GM12891 (cell line): ENCODE data around the gene DCDC2C.

ENCODE experiments used
- DNase-seq: peaks from one replicate; pipeline ENCODE4 v3.0.0; 2011; ENCODE audit warnings: low spot score; ENCODE audit not compliant: insufficient read length
- FAIRE-seq: peaks from 2 replicates; lab custom pipeline; 2011; peaks lifted over from hg19 to GRCh38; lab: Jason Lieb, UNC
- PAX5 ChIP-seq: IDR thresholded peaks from 2 replicates; pipeline ENCODE4 v1.6.1; 2011; ENCODE audit warnings: low read length, moderate library complexity, mild to moderate bottlenecking; ENCODE audit not compliant: insufficient read depth, severe bottlenecking
- POLR2A ChIP-seq: IDR thresholded peaks from 2 replicates; pipeline ENCODE4 v1.6.1; 2011; ENCODE audit warnings: low read depth, low read length, control low read depth
- POLR2AphosphoS5 ChIP-seq: IDR thresholded peaks from 2 replicates; pipeline ENCODE4 v1.6.1; 2011; ENCODE audit warnings: low read depth, low read length, control low read depth
- POU2F2 ChIP-seq: IDR thresholded peaks from 2 replicates; pipeline ENCODE4 v1.6.1; 2011; ENCODE audit warnings: low read depth, mild to moderate bottlenecking, control low read depth, low read length, moderate library complexity
- SPI1 ChIP-seq: IDR thresholded peaks from 2 replicates; pipeline ENCODE4 v1.6.1; 2011; ENCODE audit warnings: low read depth, low read length, control low read depth
- TAF1 ChIP-seq: IDR thresholded peaks from 2 replicates; pipeline ENCODE4 v1.6.1; 2011; ENCODE audit warnings: low read depth, low read length, control low read depth

The DCDC2C gene

DNA sequence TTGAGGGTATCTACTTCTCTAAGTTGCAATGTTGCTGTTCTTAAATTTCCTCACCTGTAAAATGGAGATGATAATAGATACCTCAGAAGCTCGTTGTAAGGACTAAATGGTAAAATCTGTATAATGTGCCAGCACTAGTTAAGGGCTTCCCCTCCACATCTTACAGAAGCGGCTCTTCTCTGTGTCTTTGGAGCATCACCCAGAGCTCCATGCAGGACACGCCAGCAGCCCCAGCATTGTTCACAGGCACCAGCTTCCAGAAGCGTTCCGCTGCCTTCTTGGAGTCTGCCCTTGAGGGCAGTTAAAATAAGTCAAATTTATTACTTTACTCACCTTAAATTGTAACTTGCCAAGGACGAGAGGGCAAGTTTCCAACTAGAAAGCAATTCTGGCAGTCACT, 5.8 kb downstream of the DCDC2C start:
- no peak for FAIRE-seq
- TF ChIP-seq PAX5 (no peak), POLR2A (no peak), SPI1 (no peak), TAF1 (no peak), POLR2AphosphoS5 (no peak), POU2F2 (no peak)
- DNase-seq = no peak

DNA sequence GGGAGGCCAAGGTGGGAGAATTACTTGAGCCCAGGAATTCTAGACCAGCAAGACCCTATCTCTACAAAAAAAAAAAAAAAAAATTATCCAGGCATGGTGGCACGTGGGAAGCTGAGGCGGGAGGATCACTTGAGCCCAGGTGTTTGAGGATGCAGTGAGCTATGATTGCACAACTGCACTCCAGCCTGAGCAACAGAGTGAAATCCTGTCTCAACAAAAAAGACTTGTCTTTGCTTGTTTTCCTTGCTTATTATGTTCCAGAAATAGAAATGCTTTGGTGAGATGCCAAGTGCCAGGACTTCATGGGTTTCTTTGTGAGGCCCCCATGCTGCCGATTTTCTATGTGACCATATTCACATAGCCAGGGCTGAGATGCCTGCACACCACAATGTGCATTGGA, 9.0 kb downstream of the DCDC2C start:
- no peak for TF ChIP-seq TAF1
- no peak for TF ChIP-seq POU2F2
- FAIRE-seq (no peak), DNase-seq (no peak)

DNA sequence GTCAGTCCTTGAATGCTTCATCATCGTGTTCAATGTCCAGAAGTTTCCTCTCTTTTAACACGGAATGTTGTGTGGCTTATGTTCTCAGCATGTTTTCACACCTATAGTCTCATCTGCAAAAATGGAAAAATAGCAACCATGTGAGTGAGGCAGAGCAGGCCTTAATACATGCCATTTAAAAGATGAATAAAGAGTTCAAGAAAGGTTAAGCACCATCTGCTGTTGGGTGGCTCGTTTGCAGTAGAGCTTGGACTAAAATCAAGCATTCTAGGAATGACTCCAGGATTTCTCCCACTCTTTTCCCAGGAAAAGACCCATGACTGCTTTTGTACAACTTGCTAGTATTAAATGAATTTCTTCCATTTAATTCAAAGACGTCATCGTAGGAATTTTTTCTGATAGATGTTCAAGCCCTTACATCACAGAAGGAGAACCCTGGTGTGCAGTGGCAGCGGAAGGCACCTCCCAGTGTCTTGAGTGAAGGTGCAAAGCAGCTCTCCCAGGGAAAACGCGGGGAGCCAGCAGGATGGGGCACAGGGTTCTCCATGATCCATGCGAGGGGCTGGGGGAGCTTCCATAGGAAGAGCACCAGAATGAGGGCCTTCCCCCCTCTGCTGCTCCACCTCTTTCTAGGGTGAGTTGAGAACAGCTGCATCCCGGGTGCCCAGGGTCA, 9.6 kb downstream of the DCDC2C start:
- DNase-seq (no peak), FAIRE-seq (no peak)
- TF ChIP-seq POLR2A (no peak), SPI1 (no peak), POU2F2 (no peak), TAF1 (no peak), PAX5 (no peak), POLR2AphosphoS5 (no peak)

DNA sequence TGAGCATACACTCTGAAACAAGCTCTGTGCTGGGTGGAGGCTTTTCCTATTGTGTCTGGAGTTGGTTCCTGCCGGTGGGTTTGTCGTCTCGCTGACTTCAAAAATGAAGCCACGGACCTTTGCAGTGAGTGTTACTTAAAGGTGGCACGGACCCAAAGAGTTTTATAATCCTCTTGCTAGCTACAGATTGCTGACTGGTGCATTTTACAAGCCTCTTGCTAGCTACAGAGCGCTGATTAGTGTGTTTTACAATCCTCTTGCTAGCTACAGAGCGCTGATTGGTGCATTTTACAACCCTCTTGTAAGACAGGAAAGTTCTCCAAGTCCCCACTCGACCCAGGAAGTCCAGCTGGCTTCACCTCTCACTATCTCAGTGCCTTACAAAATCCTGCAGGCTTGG, 15.3 kb downstream of the DCDC2C start:
- FAIRE-seq = no peak
- no peak for DNase-seq
- TF ChIP-seq POLR2AphosphoS5 = no peak
- TF ChIP-seq POU2F2 = no peak
- TF ChIP-seq PAX5 = no peak
- TF ChIP-seq SPI1 = no peak
- no peak for TF ChIP-seq POLR2A
- TF ChIP-seq TAF1 = no peak

DNA sequence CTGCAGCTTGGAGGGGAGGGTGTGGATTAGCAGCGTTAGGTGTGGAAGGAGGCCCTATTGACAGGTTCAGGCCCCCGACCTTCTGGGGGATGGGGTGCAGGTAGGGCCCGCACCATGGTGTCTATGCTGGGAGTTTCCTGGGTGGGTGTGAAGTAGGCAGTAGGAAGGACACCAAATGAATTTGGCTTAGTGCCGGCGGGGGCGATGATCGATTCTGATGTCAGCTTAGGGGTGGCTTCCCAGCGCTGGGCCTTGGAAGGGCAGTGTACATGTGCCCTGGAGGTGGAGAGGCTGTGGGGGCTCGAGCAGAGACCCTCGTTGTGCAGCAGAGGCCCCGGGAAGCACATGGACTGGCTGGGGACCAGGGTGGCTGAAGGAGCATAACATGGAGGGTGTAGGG, 21.6 kb downstream of the DCDC2C start:
- no peak for TF ChIP-seq POU2F2
- TF ChIP-seq SPI1 = no peak
- no peak for TF ChIP-seq TAF1
- no peak for TF ChIP-seq PAX5
- TF ChIP-seq POLR2A = no peak
- no peak for TF ChIP-seq POLR2AphosphoS5
- FAIRE-seq (no peak), DNase-seq (no peak)

DNA sequence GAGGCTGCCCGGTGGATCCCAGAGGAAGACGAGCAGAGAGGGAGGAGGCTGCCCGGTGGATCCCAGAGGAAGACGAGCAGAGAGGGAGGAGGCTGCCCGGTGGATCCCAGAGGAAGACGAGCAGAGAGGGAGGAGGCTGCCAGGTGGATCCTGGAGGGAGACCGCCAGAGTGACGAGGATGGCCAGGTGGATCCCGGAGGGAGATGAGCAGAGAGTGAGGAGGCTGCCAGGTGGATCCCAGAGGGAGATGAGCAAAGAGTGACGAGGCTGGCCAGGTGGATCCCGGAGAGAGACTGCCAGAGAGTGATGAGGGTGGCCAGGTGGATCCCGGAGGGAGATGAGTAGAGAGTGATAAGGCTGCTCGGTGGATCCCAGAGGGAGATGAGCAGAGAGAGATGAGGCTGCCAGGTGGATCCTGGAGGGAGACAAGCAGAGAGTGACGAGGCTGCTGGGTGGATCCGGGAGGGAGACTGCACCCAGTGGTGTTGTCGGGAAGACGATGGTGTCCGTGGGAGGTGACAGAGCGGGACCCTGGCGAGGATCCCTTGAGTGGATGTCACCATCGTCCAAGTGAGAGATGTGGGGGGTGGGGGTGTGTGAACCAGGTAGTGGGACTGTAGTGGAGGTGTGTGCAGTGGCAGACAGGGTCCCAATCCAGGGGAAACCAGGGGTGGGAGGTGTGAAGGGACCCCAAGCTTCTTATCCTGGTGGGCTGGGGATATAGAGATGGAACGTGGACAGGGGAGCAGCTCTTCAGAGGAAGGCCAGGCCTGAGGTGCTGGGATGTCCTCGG, 22.3 kb downstream of the DCDC2C start:
- TF ChIP-seq PAX5 (no peak), POLR2A (no peak), TAF1 (no peak), SPI1 (no peak), POLR2AphosphoS5 (no peak), POU2F2 (no peak)
- no peak for DNase-seq
- no peak for FAIRE-seq

DNA sequence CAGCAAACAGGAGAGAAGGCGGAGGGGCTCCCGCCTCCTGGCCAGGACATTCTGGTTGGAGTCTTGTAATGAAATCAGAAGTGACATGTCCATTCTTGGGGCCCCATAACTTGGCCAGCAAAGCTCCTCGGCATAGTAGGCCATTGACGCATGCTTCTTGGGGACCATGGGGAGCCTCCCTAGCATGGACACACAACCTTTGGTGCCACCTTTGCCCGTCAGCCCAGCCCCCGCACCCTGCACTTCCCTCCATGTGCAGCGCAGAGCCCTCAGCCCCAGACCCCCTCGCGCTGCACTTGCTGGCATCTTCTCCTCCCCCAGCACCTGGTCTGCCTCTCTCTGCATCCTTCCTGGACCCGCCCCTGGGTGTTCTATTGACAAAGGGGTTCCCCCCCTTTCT, 23.1 kb downstream of the DCDC2C start:
- FAIRE-seq (no peak), DNase-seq (no peak)
- no peak for TF ChIP-seq SPI1
- no peak for TF ChIP-seq PAX5
- no peak for TF ChIP-seq POU2F2
- no peak for TF ChIP-seq POLR2A
- no peak for TF ChIP-seq TAF1
- no peak for TF ChIP-seq POLR2AphosphoS5

DNA sequence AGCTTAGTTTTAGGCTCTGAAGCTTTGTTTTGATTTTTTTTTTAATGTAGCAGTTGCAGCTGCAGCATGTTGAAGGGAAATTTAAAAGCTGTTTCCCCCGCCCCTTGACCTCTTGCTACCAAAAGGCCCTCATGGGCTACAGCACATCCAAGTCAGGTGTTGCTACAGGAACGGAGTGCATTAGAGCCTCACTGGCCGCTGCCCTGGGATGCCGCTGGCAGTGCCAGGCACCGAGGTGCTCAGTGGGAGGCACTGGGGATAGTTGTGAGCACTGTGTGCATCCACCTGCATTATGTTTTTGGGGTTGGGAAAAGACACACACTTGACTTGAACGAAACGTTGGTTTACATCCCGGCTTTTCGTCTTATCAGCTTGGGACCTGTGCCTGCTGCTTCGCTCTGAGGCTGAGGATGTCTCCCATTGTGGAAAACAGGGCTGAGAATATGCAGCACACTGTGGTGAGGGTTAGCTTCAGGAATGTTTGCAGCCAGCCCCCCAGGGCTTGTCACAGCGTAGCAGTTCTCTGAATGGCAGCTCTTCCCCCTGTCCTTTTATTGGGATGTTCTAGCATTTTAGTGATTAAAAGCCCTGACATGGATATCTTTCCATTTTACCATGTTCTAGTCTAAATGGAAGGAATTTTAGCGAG, 24.1 kb downstream of the DCDC2C start:
- DNase-seq (no peak), FAIRE-seq (no peak)
- no peak for TF ChIP-seq TAF1
- no peak for TF ChIP-seq POLR2AphosphoS5
- no peak for TF ChIP-seq SPI1
- TF ChIP-seq POU2F2 = no peak
- no peak for TF ChIP-seq POLR2A
- TF ChIP-seq PAX5 = no peak
